LNCAP (cell line): ENCODE measurements around the gene TSBP1.

Experiments used
- TF ChIP-seq, protein P1 (sequence below): fragments of 450-650 bp; IDR thresholded peaks from 2 replicates; pipeline ENCODE4 v1.5.1; 2017; ENCODE audit warnings: mild to moderate bottlenecking

TSBP1 gene

DNA sequence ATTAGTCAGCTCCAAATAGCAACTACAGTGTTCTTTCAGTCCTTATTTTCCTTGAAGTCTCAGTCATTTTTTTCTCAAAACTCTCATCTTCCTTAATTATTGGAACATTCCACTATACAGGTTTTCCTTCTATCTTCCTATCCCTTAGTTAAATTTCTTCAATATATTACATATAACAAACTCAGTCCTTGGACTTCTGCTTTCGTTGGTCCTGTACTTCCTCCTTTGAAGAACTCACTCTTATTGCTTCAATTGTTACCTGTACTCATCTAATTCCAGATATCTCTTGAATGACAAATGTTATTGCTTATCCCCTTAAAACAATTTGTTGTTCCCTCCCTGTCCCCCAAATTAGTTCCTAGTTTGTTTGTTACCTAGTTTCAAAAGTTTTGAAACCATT is 80.2 kb downstream of the TSBP1 start:
- TF ChIP-seq, protein P1, sequence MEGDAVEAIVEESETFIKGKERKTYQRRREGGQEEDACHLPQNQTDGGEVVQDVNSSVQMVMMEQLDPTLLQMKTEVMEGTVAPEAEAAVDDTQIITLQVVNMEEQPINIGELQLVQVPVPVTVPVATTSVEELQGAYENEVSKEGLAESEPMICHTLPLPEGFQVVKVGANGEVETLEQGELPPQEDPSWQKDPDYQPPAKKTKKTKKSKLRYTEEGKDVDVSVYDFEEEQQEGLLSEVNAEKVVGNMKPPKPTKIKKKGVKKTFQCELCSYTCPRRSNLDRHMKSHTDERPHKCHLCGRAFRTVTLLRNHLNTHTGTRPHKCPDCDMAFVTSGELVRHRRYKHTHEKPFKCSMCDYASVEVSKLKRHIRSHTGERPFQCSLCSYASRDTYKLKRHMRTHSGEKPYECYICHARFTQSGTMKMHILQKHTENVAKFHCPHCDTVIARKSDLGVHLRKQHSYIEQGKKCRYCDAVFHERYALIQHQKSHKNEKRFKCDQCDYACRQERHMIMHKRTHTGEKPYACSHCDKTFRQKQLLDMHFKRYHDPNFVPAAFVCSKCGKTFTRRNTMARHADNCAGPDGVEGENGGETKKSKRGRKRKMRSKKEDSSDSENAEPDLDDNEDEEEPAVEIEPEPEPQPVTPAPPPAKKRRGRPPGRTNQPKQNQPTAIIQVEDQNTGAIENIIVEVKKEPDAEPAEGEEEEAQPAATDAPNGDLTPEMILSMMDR, result no peak

DNA sequence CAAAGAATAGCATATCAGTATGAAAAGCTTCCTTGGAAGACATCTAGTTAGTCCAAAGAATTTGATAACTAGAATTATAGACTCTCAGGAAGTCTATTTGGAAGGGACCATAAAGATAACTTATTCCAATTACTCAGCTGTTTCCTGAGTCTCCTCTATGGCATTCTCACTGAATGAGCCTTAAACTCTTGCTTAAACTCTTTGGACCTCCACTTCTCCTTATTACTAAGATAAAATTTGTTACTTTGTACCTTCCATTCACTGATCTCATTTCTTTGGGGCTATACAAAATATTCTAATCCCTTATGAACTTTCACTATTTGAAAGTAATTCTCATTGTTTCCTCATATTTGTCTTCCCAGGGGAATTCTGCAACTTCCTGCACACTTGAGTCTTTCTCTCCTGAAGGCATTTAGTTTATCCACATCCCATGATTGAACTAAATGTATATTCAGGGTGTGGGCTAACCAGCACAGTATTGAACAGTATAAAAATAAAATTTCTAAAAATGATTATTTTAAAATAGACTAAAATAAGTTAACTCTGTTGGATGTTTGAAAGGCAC is 80.7 kb downstream of the TSBP1 start:
- TF ChIP-seq, protein P1, result no peak

DNA sequence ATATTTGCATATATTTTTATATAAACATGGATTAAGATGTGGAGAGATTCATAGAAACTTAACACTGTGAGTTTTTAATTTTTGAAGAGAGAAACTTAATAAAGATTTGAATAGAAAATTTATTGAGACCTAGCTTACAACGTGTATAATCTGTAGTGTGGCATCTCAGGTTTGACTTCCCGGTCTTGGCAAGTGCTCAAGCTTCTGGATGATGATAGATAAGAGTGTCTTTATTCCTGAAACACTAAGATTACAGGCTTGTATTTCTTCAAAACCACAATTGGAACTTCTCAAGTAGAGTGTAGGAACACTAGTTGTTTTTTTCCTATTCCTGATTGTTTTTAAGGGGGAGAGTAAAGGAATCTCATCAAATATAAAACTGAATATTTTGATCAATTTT is 83.3 kb downstream of the TSBP1 start:
- TF ChIP-seq, protein P1, result no peak

DNA sequence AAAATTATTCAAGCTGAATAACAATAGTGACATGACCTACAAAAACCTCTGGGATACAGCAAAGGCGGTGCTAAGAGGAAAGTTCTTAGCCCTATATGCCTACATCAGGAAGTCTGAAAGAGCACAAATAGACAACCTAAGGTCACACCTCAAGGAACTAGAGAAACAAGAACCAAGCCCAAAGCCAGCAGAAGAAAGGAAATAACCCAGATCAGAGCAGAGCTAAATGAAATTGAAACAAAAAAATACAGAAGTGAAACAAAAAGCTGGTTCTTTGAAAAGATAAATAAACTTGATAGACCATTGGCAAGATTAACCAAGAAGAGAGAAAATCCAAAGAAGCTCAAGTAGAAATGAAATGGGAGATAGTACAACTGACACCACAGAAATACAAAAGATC is 100.3 kb downstream of the TSBP1 start:
- TF ChIP-seq, protein P1, result no peak

DNA sequence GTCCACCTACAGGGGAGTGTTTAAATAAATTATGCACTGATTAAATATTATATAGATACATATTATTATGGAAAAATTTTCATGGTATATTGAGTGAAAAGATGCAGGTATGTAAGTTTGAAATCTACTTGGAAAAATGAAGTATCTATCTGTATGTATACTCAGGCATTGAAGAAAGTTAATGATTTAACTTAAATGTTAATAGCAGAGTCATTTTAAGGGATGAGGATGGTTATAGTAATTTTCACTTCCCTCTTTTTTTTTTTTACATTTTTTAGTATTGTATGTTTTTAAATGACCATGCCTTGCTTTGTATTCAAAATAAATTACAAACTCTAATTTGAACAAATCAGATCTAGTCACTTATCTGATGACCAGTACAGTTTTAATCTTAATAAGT is 104.7 kb downstream of the TSBP1 start:
- TF ChIP-seq, protein P1, result no peak

DNA sequence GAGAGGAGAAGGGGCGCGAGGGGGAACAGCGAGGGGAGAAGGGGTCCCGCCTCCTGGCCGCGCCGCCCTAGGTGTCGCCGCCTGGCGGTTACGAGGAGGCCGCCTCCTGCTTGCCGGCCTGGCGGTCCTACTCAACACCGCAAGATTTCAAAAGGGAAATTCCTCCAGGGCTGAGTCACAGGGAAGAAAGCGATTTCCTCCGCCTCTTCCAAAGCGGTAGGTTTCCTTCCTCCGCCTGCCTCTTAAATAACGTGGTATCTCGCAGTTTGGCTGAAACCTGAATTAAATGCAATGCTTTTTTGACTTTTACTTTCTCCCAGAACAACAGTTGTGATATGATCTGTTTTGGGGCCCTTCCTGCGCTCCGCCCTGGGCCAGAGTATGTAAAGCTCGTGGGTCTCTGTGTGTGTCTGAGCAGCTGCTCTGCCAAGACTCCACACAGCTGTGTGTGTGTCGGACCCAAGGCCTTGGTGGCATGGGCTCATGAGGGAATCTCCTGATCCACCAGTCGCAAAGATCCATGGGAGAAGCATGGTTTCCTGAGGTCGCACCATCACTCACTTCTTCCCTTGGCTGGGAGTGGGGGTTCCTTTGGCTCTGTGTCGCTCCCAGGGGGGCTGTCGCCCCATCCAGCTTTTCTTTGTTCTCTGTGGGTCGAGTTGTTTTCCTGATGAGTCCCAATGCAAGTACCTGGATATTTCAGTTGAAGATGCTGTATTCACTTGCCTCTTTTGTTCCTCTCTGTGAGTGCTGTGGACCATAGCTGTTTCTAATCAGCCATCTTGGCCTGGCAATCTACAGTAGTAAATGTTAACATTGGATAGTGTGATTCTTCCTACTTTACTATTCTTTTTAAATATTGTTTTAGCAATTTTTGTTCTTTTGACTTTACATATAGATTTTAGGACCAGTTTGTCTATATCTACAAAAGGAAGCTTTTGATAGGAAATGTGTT is 116.2 kb downstream of the TSBP1 start:
- TF ChIP-seq, protein P1, result no peak

DNA sequence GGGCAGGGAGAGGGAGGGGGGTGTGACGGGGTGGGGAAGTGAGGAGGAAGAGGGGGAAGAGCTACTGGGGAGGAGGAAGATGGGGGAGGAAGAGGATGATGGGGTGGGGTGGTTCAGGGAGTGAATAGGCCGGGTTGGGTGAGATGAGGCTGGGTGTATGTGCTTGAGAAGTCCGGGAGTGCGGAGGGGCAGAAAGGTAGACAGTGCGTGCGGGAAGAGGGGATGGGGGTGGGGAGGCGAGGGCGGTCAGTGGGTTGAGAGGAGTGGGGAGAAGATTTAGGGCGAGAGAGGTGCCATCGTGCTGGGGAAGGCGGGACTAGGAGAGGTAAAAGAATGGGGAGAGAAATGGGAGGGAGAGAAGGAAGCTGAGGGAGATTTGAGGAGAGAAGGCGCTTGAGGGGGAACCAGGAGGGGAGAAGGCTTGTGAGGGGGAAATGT is 116.9 kb downstream of the TSBP1 start:
- TF ChIP-seq, protein P1, result no peak
